GM18873 (cell line): ENCODE measurements around the gene ANKDD1A.

Experiments
- ATAC-seq: cut with Tn5 transposase; IDR thresholded peaks from one replicate; pipeline ENCODE4 v1.9.1; 2021; ENCODE audit warnings: mild to moderate bottlenecking, moderate library complexity, moderate number of reproducible peaks; ENCODE audit not compliant: unreplicated experiment, low FRiP score

The ANKDD1A gene

GRCh38 chr15:65006876-65007275, 95.2 kb downstream of the ANKDD1A start:
- ATAC-seq = no peak
